Dedifferentiated amniotic fluid mesenchymal stem cell (primary cell): Measurements from ENCODE around the gene AOAH.
"Not testable (repeated sequence)": the region's sequence is repeated elsewhere in the genome, so short reads cannot be mapped to it uniquely, and the experiment has no call there.

Experiments
- DNase-seq: peaks from one replicate; pipeline ENCODE4 v3.0.0-alpha.2; 2016; ENCODE audit errors: extremely low spot score

Gene AOAH

DNA sequence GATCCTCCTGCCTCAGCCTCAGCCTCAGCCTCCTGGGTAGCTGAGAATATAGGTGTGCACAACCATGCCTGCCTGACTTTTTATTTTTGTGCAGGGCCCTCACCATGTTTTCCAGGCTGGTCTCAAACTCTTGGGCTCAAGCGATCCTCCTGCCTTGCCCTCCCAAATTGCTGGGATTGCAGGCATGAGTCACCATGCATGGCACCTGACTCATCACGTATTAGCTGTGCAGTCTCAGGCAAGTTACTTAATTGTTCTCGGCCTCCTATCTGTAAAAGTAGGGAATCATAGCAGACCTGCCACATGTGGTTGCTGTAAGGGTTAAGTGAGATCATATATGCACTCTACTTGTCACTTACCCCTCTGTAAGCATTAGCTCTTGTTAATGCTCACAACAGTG, 217.5 kb downstream of the AOAH start:
- DNase-seq, result no peak

DNA sequence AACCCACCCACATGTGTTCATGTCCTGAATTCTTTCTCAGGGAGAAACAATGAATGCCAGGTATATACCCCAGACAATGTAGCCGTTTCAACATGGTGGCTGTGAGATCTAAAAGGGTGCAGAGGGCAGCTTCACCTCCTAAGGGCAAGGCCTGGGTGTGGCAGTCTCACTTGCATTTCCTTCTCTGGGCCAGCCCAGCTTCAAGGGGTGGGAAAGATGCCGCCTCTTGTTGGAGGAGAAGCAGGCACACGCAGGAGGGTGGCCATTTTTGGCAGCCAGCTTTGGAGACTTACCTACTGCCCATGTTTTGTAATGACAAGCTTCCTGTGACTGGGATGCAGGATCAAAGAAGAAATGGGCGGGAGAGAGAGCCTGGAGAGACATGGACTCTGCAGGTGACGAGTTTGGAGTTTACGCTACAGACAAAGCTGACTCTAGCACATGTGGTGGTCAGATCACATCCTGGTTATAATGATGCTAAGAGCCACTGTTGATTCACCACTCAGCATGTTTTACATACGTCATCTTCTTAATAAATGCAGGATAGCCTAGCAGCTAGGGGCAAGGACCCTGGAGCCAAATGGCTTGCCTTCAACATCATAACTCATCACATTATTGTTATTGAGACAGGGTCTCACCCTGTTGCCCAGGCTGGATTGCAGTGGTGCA, 218.0 kb downstream of the AOAH start:
- no peak for DNase-seq

DNA sequence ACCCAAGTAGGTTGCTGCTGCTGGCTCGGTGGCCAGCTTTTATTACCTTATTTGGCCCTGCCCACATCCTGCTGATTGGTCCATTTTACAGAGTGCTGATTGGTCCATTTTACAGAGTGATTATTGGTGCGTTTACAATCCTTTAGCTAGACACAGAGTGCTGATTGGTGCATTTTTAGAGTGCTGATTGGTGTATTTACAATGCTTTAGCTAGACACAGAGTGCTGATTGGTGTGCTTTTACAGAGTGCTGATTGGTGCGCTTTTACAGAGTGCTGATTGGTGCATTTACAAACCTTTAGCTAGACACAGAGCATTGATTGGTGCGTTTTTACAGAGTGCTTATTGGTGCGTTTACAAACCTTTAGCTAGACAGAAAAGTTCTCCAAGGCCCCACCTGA, 219.7 kb downstream of the AOAH start:
- not testable (repeated sequence) for DNase-seq

DNA sequence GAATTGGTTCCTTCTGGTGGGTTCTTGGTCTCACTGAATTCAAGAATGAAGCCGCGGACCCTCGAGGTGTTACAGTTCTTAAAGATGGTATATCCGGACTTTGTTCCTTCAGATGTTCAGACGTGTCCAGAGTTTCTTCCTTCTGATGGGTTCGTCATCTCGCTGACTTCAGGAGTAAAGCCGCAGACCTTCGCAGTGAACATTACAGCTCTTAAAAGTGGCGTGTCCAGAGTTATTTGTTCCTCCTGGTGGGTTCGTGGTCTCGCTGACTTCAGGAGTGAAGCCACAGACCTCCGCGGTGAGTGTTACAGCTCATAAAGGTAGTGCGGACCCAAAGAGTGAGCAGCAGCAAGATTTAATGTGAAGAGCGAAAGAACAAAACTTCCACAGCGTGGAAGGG, 220.1 kb downstream of the AOAH start:
- DNase-seq, result not testable (repeated sequence)

DNA sequence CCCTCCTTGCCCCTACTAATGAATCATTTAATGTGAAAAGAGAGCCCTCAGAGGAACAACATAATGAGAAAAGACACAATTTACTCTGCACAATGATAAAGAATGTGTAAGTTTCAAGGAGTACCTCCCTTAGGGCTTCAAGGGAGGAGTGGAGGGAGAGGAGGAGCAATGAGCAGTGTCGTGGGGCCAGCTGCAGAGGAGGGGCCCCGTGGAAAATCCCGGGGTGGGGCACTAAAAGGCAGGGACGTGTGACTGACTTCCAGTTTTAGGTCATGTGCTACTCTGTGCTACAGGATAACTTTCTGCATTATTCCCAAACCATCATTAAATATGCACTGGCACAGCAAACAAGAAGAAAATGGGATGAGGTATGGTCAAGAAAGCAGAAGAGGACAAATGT, 226.5 kb downstream of the AOAH start:
- no peak for DNase-seq

DNA sequence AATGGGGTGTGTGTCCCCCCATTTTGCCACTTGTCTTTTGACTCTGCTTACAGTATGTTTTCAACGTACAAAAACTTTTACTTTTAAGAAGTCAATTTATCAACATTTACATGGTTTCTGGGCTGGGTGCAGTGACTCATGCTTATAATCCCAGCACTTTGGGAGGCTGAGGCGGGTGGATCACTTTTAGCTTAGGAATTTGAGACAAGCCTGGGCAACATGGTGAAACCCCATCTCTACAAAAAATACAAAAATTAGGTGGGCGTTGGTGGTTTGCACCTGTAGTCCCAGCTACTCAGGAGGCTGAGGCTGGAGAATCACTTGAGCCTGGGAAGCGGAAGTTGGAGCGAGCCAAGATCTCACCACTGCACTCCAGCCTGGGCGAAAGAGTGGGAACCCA, 227.1 kb downstream of the AOAH start:
- DNase-seq, result not testable (repeated sequence)

DNA sequence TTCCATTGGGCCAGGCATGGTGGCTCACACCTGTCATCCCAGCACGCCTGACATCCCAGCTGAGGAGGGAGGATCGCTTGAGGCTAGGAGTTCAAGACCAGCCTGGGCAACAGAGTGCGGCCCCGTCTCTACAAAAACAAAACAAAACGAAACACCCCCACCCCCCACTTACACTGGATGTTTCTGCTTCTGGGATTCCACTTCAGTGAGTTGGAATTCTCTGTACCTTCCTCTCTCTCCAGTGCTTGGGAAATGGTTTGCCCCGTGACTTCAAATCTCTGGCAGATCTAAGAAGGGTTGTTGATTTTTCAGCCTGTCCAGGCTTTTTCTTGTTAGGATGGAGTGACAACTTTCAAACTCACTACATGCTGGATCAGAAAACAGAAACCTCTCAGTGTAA, 227.7 kb downstream of the AOAH start:
- DNase-seq, result no peak

DNA sequence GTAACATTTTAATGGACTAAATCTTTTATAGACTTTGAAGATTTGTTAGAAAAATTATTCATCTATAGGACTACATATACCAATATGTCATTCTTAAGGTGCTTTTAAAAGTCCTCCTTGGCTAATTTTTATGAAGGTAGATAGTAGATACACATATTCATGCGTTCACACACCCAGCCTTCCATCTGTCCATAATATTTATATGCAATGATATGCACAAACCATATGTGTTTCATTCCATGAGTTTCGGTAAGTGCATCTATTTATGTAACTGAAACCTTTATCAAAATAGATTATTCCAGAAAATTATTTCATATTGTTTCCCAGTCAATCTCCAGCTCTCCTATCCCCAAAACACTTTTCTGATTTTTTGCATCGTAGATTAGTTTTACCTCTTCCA, 233.0 kb downstream of the AOAH start:
- no peak for DNase-seq

DNA sequence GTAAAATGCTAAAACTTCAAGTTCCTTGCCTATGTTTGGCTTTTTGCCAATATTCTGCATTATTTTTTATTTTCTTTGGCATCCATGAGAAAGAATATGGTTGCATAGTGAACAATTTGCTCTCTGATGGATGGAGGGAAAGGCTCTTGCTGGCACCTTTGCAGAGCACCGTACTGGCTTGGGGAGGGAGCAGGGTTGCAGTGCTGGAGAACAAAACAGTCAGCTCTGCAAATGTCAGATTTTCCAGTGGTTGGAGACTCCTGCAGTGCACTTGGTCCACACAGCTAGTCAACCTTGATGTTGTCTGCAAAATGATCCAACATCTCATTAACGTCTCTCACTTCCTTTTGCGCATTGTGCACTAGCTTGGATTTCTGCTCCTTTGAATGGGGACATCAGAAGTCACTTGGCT, 233.9 kb downstream of the AOAH start:
- no peak for DNase-seq

DNA sequence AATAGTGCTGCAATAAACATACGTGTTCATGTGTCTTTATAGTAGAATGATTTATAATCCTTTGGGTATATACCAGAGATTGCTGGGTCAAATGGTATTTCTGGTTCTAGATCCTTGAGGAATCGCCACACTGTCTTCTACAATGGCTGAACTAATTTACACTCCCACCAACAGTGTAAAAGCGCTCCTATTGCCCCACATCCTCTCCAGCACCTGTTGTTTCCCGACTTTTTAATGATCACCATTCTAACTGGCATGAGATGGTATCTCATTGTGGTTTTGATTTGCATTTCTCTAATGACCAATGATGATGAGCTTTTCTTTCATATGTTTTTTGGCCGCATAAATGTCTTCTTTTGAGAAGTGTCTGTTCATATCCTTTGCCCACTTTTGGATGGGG, 235.6 kb downstream of the AOAH start:
- not testable (repeated sequence) for DNase-seq

DNA sequence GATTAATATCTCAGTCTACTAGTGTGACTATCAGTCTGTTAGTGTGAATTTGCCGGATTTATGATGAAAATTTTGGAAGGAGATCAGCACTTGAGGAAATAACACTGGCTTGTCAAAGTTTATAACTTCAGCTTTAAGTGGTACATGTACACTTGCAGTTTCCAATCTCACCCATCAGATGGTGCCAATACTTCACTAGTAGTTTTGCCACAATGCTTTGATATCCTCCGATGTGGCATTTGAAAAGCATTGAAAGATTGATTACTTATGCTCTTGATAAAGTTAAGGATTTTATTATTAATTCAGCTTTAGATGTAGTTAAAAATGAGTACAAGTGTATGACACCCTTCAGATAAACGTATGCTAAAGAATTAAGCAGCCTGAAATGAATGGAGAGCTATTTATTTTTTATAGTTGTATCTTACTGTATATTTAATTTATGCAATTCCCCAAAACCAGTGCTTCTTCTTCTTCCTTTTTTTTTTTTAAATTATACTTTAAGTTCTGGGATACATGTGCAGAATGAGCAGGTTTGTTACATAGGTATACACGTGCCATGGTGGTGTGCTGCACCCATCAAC, 236.4 kb downstream of the AOAH start:
- peak; percentile 65 for DNase-seq

DNA sequence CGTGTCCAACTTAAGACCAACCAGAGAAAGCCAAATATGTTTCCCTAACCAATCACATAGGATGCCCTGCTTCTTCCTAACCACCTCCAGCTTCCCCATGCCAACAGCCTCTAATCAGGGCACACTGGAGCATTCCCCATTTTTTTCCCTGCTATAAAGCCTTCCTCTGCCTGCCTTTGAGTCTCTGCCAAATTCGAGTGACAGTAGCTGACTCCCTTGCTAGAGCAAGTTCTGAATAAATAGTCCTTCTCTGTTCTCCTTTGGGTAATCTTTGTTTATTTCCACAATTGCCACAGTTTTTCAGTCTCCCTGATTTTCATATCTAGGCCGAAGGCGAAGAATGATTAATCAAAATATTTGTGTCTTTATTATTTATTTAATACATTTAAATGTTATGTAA, 238.0 kb downstream of the AOAH start:
- no peak for DNase-seq

DNA sequence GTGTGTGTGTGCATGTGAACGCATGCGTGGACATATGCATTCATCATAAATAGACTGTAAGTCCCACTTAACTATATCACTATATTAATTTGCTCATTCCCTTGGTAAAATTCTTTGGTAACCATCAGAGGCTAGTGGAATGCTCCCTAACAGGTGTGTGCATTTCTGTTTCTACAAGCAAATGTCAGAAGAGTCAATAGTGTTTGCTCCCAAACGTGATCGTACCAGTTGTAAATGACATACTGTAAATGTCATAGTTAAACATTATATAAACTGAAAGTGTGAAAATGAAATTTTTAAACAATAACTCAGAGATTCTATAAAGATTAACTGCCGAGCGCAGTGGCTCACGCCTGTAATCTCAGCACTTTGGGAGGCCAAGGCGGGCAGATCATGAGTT, 240.0 kb downstream of the AOAH start:
- no peak for DNase-seq

DNA sequence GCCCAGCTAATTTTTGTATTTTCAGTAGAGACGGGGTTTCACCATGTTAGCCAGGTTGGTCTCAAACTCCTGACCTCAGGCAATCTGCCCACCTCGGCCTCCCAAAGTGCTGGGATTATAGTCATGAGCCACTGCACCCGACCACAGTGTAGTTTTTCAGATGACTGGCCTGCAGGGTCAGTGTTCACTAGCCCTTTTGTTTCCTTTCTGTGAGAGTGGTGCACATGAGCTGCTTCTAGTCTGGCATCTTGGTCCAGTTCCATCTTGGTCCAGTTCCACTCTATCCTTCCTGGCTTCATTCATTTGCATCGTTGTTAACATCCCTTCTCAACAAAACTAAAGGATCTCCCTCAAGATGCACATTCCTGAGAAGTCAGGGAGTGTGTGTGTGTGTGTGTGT, 240.4 kb downstream of the AOAH start:
- not testable (repeated sequence) for DNase-seq

DNA sequence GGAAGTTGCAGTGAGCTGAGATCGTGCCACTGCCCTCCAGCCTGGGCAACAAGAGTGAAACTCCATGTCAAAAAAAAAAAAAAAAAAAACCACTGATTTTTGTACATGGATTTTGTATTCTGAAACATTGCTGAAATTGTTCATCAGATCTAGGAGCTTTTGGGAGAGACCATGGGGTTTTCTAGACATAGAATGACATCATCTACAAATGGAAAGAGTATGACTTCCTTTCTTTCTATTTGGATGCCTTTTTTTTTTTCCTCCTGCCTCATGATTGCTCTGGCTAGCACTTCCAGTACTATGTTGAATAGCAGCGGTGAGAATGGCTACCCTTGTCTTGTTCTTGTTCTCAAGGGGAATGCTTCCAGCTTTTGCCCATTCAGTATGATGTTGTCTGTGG, 245.5 kb downstream of the AOAH start:
- DNase-seq, result no peak

DNA sequence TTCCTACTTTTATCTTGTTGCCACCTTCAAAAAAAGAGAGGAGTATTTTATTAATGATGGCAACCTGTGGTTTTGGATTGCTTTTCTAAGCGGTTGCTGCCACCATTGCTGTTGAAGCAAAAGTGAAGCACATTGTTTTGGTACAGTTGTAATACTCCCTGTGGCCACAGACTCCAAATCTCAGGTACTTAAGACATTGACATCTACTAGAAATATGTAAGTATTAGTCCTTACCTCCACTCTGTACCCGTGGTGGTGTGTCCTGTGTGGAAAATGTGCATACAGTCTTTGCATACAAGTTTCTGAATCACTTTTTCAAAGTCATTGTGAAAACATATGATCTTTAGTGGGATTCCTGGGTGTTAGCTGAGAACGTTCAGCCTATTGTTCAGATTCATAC, 248.9 kb downstream of the AOAH start:
- no peak for DNase-seq

DNA sequence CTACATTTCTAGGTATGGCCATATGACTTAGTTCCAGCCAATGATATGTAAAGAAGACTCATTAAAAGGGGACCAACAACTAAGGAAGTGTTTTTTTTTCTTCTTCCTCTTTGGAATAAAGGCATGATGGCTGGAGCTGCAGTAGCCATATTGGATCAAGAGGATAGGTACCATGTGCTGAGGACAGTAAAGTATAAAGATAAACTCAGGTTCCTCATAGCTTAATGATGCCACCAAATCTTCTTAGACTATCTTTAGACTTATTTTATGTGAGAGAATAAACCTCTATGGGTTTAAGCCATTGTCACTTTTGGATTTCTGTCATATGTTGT, 249.3 kb downstream of the AOAH start:
- DNase-seq, result no peak

DNA sequence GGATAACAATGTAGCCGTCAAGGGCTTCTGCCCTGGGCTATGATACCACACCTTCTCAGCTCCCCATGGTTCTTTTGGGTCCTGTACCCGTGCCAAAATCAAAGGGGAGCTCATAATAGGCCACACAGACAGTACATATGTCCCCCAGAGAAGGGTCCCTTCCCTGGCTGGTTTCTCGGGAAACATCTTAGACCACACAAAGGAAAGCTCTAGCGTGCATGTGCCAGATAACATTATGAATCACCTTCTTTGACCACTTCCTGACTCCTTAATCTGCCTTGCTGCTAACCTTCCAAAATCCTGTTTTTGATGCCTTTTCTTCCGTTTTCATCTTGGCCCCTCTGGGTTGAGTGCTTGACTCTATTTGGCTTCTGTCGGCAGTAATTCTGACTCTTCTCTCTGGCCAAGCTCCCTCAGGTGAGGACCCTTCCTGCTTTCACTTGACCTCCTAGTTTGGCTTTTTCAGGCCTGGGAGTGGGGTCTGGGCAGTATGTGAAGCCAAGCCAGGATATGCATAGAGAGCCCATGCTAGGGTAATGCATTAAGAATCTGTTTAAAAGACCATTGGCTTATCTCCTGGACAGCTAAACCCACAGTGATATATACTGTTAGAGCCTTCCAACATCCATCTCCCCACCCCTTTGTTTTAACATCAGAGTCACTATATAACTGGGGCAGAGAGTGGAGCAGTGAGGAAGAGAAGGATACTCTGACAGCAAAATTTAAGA, 249.8 kb downstream of the AOAH start:
- no peak for DNase-seq

DNA sequence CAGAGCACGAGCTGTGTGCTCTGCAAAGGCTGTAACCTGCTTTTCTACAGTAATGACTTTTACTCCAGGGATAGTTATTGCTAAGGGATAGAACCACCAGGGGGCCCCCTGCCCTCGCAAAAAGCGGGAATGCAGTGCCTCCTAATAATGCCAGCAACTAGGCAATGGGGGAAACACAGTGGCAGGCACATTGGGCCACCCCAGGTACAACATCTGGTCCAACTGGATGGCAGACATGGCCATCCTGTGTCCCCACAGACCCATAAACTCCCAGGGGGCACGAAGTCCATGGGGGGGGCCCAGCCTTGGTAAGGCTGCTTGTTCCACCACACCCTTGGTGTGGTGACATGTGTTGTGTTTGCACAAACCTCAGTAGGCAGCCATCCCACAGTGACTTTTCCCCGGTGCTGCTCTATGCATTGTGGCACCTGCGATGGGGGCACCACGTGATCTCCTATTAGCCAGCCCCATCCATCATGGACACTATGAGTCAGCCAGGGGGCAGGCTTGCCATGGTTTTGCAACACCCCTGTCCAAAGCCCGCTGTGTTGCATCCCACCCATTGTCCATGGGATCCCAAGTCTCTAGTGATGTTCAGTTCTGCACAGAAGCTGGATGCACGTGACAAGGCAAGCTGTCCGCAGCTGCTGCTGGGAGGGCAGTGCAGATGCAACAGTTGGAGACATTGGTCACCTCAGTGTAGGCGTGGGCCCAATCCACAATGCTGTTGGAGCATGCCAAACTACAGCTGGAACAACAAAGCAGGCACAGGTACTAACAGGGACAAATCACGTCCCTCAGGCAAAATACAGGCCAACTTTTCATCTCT, 250.6 kb downstream of the AOAH start:
- DNase-seq, result no peak

DNA sequence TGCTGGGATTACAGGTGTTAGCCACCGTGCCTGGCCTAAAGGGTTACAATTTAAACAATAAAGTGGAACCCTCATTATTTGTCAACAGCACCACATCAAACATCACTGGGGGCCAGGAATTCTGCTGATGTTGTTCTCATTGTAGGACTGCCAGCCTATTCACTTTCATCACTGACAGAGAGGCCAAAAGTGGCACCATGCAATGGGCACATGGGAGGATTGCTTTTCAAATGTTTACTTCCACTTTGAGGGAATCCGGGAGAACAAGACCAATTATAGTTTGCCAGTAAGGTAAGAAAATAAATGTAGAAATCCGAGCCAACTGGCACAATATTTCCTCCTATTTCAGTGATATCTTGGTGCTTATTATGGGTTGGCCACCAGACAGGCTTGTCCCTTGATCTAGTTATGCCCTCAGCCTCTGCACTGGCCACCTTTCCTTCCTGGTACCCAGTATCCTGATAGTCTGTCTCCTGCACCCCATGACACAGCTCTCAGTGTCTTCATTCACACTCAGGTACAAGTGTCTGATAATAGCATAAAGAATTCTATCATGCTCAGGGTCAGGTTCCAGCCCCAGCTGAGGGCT, 252.1 kb downstream of the AOAH start:
- DNase-seq, result no peak

DNA sequence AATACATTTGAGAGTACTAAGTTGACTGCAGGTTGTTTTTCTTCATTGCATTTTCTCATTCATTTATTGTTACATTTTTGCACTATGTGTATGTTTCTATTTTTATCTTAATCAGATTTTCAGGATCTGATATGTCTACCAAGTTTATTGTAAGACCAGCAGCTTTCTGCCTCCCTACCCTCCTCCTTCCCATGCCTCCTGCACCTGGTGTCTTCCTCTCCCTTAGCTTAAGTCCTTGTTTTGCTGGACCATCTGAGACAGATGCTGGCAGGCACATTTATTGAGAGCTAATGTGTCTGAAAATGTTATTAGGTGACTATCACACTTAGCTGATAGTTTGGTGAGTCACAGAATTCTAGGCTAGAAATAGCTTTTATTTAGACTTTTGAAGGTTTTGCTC, 255.1 kb downstream of the AOAH start:
- DNase-seq, result no peak
